Measurements from ENCODE around the gene ZNF786. TPM values are rescaled to one million over a fixed set of nuclear protein-coding genes. Genes with fewer than 3 reads are reported as not detected.
"Not testable (repeated sequence)": the region's sequence is repeated elsewhere in the genome, so short reads cannot be mapped to it uniquely, and the experiment has no call there.

Gene ZNF786
- total RNA-seq, 8 experiments from 2014 or later, result 2.5 to 15.6 (median 7.1) TPM

DNA sequence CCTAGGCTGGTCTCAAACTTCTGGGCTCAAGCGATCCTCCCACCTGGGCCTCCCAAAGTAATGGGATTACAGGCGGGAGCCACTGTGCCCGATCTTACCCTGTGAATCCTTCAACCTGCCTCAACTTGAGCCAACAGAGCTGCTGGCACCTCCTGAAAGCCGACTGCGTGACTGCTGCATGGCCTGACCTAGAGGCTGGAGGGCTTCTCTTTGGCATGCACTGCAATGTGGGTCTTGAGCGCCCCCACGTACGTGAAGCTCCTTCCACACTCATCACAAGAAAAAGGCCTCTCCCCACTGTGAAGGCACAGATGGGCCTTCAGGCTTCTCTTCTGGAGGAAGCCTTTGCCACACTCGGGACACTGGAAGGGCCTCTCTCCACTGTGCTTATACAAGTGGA, 12.9 kb upstream of the ZNF786 start:
- in situ Hi-C loops (cut with MboI; ENCODE audit: low pct_unique_long_range_greater_than_20kb in 2 of 9, low sequenced_read_pairs in 9 of 9, unreplicated experiment in 9 of 9), result no loop called here
- Histone ChIP-seq H3K4me1 (replicated peaks in 1 of 2) (no peaks in the 10 kb centered on the region), H3K4me3 (no peak overlapping the region), H3K27ac (no peak overlapping the region)
- ATAC-seq (replicated peaks in 6 of 8), result no peak
- 80 to 100% (median 88%) methylated on average over 1 to 5 of the region's 9 CpGs; no CpG with 5 or more reads in 4 of the 10 experiments for WGBS, 10 experiments

DNA sequence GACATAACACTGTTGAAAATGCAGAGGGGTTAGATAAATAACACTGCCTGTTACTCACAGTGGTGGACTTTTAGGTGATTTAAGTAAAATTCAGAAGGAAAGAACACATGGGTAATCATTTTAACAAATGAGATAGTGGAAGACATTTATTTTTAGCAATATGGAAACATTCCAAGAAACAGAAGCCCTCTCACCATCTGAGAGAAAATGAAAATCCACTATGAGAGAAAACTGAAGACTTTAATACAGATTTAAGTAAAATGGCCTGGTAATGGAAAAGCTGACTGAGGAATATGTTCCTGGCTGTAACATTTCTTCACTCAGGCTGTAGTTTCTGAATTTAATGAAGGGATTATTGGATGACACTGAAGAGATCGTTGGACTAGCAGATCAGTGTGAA, 12.1 kb upstream of the ZNF786 start:
- Histone ChIP-seq H3K27ac (no peak overlapping the region), H3K4me3 (no peak overlapping the region), H3K4me1 (replicated peaks in 1 of 2) (no peaks in the 10 kb centered on the region)
- in situ Hi-C loops (cut with MboI; ENCODE audit: low pct_unique_long_range_greater_than_20kb in 2 of 9, low sequenced_read_pairs in 9 of 9, unreplicated experiment in 9 of 9), result no loop called here
- WGBS, 10 experiments, result 0 to 90% (median 60%) methylated on average over 1 of the region's 1 CpG; no CpG with 5 or more reads in 3 of the 10 experiments
- ATAC-seq (replicated peaks in 6 of 8), result no peak

DNA sequence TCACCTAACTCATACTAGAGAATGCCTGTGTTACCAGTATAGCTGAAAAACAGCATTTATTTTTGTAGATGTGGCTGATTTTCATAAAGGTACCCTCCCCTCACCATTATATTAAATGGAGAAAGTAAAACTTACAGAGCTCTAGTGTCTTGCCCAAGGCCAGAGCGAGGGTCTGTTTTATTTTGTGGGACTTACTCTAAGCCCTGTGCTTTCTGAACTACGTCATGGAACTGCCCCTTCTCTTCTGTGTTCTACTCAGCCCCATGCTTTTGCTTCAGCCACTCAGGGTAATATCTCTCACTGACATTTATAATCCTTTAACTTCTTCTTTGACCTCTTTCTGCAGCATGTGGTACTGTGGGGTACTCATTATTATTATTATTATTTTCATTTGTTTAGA, 10.3 kb upstream of the ZNF786 start:
- in situ Hi-C loops (cut with MboI; ENCODE audit: low pct_unique_long_range_greater_than_20kb in 2 of 9, low sequenced_read_pairs in 9 of 9, unreplicated experiment in 9 of 9), result no loop called here
- WGBS, 10 experiments, result 60 to 88% (median 80%) methylated on average over 1 to 2 of the region's 2 CpGs; no CpG with 5 or more reads in 5 of the 10 experiments
- Histone ChIP-seq H3K4me1 (replicated peaks in 1 of 2) (no peaks in the 10 kb centered on the region), H3K4me3 (no peak overlapping the region), H3K27ac (no peak overlapping the region)
- ATAC-seq (replicated peaks in 6 of 8), result no peak

DNA sequence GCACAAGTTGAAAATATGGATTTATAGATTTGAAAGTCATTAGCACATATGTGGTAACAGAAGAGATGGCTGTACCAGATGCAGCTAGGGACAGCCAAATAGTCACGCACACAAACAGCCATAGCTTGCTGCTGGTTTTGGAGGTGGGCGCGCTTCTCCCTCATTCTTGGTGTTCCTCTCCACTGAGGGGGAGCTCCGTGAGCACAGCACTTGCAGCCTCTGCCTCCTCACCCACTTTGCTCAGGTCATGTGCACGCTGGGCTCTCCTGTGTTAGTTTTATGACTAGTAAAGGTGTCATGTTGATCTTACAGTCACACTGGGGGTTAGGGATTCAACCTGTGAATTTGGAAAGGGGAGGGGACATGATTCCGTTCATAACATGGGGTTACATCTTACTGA, 8.5 kb upstream of the ZNF786 start:
- Histone ChIP-seq H3K4me1 (replicated peaks in 1 of 2) (no peaks in the 10 kb centered on the region), H3K4me3 (no peak overlapping the region), H3K27ac (no peak overlapping the region)
- WGBS, 10 experiments, result 29 to 100% (median 82%) methylated on average over 1 to 4 of the region's 6 CpGs; no CpG with 5 or more reads in 3 of the 10 experiments
- in situ Hi-C loops (cut with MboI; ENCODE audit: low pct_unique_long_range_greater_than_20kb in 2 of 9, low sequenced_read_pairs in 9 of 9, unreplicated experiment in 9 of 9), result no loop called here
- no peak for ATAC-seq (replicated peaks in 6 of 8)

DNA sequence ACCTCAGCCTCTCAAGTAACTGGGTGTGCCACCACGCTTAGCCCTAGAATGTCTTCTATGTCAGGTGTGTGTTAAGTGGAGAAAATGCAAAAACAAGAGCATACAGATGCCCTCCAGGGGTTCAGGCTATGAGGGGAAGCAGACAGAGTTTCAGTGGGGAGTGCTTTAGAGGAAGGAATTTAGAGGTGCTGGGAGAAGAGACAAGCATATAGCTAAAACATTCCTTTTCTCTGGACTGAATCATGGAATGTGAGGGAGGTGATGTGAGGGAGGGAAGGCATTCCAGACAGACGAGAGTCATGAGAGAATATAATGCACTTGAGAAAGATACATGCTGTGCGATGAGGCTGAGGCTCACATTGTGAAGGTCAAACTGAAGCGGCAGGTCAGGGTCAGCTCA, 6.6 kb upstream of the ZNF786 start:
- H3K27ac ChIP-seq, result no peak overlapping the region
- no peak for ATAC-seq (replicated peaks in 6 of 8)
- no peaks in the 10 kb centered on the region for H3K4me1 ChIP-seq (replicated peaks in 1 of 2)
- in situ Hi-C loops (cut with MboI; ENCODE audit: low pct_unique_long_range_greater_than_20kb in 2 of 9, low sequenced_read_pairs in 9 of 9, unreplicated experiment in 9 of 9), result no loop called here
- H3K4me3 ChIP-seq, result no peak overlapping the region
- WGBS, 10 experiments, result 0 to 80% (median 56%) methylated on average over 1 to 2 of the region's 4 CpGs; no CpG with 5 or more reads in 3 of the 10 experiments

DNA sequence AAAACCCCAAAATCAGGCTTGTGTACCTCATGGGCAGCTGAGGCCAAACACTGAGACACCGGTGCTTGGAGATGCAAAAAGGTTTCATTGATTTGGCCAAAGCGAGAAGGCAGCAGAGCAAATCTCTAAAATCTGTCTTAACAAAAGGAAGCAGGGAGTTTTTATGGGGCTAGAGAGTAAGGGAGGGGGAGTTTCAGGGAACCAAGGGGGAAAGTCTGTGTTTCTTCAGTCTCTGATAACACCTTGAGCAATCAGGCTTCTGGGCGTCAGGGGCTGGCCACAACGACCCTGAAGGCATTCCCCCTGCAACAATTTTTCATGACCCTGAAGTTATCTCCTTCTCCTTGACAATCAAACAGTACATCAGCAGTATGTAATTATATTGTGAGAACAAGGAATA, 2.7 kb upstream of the ZNF786 start:
- Histone ChIP-seq H3K4me1 (replicated peaks in 1 of 2) (peaks cover 4 to 5% of the 10 kb centered on the region in 2 donors), H3K4me3 (no peak overlapping the region), H3K27ac (no peak overlapping the region)
- 14 to 100% (median 65%) methylated on average over 2 to 4 of the region's 4 CpGs; no CpG with 5 or more reads in 4 of the 10 experiments for WGBS, 10 experiments
- in situ Hi-C loops (cut with MboI; ENCODE audit: low pct_unique_long_range_greater_than_20kb in 2 of 9, low sequenced_read_pairs in 9 of 9, unreplicated experiment in 9 of 9), result no loop called here
- no peak for ATAC-seq (replicated peaks in 6 of 8)

DNA sequence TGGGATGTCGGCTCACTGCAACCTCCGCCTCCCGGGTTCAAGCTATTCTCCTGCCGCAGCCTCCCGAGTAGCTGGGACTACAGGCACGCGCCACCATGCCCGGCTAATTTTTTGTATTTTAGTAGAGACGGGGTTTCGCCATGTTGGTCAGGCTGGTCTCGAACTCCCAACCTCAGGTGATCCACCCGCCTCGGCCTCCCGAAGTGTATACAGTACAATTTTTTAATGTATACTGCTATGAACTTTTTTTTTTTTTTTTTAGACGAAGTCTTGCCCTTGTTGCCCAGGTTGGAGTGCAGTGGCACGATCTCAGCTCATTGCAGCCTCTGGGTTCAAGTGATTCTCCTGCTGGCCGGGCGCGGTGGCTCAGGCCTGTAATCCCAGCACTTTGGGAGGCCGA, 1.7 kb upstream of the ZNF786 start:
- H3K27ac ChIP-seq; H3K4me3 ChIP-seq; ATAC-seq (replicated peaks in 6 of 8); in situ Hi-C loops (cut with MboI; ENCODE audit: low pct_unique_long_range_greater_than_20kb in 2 of 9, low sequenced_read_pairs in 9 of 9, unreplicated experiment in 9 of 9); H3K4me1 ChIP-seq (replicated peaks in 1 of 2): not testable (repeated sequence)
- WGBS, 10 experiments, result 95 to 100% (median 100%) methylated on average over 2 to 6 of the region's 20 CpGs; no CpG with 5 or more reads in 6 of the 10 experiments

DNA sequence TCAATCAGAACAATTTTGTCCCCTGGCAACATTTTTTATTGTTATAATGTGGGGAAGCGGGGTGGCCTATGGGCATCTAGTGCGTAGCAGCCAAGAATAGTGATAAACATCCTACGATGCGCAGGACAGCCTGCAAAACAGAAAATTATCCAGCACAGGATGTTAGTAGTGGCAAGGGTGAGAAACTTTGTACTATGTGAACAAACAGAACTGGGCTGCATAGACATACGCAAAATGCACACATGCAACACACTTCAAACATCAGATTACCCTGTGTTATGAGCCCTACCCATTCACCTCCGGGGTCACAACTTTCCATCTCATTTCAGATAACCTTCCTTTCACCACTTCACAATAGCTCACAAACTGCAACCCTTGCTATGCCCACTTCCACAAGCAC, 3.1 kb downstream of the ZNF786 start:
- ATAC-seq (replicated peaks in 6 of 8), result no peak
- in situ Hi-C loops (cut with MboI; ENCODE audit: low pct_unique_long_range_greater_than_20kb in 2 of 9, low sequenced_read_pairs in 9 of 9, unreplicated experiment in 9 of 9), result no loop called here
- Histone ChIP-seq H3K27ac (no peak overlapping the region), H3K4me3 (no peak overlapping the region), H3K4me1 (replicated peaks in 1 of 2) (peaks cover 4 to 5% of the 10 kb centered on the region in 2 donors)
- 96 to 100% (median 99%) methylated on average over 1 to 6 of the region's 6 CpGs; no CpG with 5 or more reads in 2 of the 10 experiments for WGBS, 10 experiments

DNA sequence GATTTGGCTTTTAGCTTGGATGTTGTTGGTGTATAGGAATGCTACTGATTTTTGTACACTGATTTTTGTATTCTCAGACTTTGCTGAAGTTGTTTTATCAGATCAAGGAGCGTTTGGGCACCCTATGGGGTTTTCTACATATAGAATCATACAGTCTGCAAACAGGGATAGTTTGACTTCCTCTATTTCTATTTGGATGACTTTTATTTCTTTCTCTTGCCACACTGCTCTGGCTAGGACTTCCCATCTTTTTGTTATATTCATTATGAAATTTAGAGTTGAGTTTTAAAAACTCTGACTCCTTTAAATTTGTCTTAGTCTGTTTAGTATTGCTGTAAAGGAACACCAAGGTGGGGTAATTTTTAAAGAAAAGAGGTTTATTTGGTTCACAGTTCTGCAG, 4.7 kb downstream of the ZNF786 start:
- 75 to 100% (median 100%) methylated on average over 1 of the region's 1 CpG; no CpG with 5 or more reads in 2 of the 10 experiments for WGBS, 10 experiments

DNA sequence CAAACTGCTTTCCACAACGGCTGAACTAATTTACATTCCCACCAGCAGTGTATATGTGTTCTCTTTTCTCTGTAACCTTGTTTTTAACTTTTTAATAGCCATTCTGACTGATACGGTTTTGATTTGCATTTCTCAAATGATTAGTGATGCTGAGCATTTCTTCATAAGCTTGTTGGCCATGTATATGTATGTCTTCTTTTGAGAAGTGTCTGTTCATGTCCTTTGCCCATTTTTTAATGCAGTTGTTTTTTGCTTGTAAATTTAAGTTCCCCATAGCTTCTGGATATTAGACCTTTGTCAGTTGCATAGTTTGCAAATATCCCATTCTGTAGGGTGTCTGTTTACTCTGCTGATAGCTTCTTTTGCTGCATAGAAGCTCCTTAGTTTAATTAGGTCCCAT, 6.1 kb downstream of the ZNF786 start:
- Histone ChIP-seq H3K4me3 (no peak overlapping the region), H3K4me1 (replicated peaks in 1 of 2) (no peaks in the 10 kb centered on the region), H3K27ac (no peak overlapping the region)
- in situ Hi-C loops (cut with MboI; ENCODE audit: low pct_unique_long_range_greater_than_20kb in 2 of 9, low sequenced_read_pairs in 9 of 9, unreplicated experiment in 9 of 9), result no loop called here
- no peak for ATAC-seq (replicated peaks in 6 of 8)
- WGBS, 10 experiments, result 71 to 100% (median 97%) methylated on average over 1 to 2 of the region's 2 CpGs

More for the DNA sequence above, 4.7 kb downstream of the ZNF786 start:
- in situ Hi-C loops (cut with MboI; ENCODE audit: low pct_unique_long_range_greater_than_20kb in 2 of 9, low sequenced_read_pairs in 9 of 9, unreplicated experiment in 9 of 9), result no loop called here
- no peak overlapping the region for H3K4me3 ChIP-seq
- H3K4me1 ChIP-seq (replicated peaks in 1 of 2), result no peaks in the 10 kb centered on the region
- no peak for ATAC-seq (replicated peaks in 6 of 8)
- no peak overlapping the region for H3K27ac ChIP-seq

DNA sequence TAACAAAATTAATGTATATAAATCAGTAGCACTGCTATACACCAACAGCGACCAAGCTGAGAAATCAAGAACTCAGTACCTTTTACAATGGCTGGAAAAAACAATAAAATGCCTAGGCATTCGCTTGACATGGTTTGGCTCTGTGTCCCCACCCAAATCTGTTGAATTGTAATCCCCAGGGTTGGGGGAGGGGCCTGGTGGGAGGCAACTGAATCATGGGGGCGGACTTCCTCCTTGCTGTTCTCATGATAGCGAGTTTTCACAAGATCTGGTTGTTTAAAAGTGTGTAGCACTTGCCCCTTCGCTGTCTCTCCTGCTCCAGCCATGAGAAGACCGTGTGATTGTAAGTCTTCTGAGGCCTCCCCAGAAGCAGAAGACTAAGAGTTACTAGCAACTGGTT, 8.6 kb downstream of the ZNF786 start:
- ATAC-seq (replicated peaks in 6 of 8), result no peak
- no peak overlapping the region for H3K4me3 ChIP-seq
- 73 to 100% (median 91%) methylated on average over 1 to 4 of the region's 6 CpGs; no CpG with 5 or more reads in 2 of the 10 experiments for WGBS, 10 experiments
- H3K27ac ChIP-seq, result no peak overlapping the region
- in situ Hi-C loops (cut with MboI; ENCODE audit: low pct_unique_long_range_greater_than_20kb in 2 of 9, low sequenced_read_pairs in 9 of 9, unreplicated experiment in 9 of 9), result no loop called here
- H3K4me1 ChIP-seq (replicated peaks in 1 of 2), result no peaks in the 10 kb centered on the region

DNA sequence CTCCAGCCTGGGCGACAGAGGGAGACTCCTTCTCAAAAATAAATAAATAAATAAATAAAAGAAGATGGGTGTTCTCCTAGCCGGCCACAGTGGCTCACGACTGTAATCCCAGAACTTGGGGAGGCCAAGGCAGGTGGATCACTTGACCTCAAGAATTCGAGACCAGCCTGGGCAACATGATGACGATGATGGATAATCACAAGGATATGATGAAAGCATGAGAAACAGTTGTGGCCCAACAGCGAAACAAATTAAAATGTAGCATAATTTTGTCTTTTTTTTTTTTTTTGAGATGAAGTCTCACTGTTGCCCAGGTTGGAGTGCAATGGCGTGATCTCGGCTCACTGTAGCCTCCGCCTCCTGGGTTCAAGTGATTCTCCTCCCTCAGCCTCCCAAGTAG, 12.9 kb downstream of the ZNF786 start:
- Histone ChIP-seq H3K4me3 (no peak overlapping the region), H3K27ac (no peak overlapping the region), H3K4me1 (replicated peaks in 1 of 2) (no peaks in the 10 kb centered on the region)
- in situ Hi-C loops (cut with MboI; ENCODE audit: low pct_unique_long_range_greater_than_20kb in 2 of 9, low sequenced_read_pairs in 9 of 9, unreplicated experiment in 9 of 9), result no loop called here
- ATAC-seq (replicated peaks in 6 of 8), result no peak
- WGBS, 10 experiments, result 67 to 100% (median 100%) methylated on average over 1 to 5 of the region's 9 CpGs; no CpG with 5 or more reads in 3 of the 10 experiments

DNA sequence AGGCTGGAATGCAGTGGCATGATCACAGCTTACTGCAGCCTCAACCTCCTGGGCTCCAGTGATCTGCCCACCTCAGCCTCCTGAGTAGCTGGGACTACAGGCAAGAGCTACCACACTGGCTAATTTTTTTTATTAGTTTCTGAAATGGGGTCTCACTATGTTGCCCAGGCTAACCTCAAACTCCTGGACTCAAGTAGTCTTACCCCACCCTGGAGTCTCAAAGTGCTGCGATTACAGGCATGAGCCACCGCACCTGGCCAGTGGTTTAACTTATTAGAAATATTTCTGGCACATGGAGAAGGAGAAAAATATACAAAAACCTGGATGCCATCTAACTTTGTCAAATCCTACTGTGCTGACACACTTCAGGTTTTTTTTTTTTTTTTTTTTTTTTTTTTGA, 15.2 kb downstream of the ZNF786 start:
- Histone ChIP-seq H3K27ac (no peak overlapping the region), H3K4me1 (replicated peaks in 1 of 2) (no peaks in the 10 kb centered on the region), H3K4me3 (no peak overlapping the region)
- no peak for ATAC-seq (replicated peaks in 6 of 8)
- in situ Hi-C loops (cut with MboI; ENCODE audit: low pct_unique_long_range_greater_than_20kb in 2 of 9, low sequenced_read_pairs in 9 of 9, unreplicated experiment in 9 of 9), result no loop called here
- WGBS, 10 experiments, result 92 to 100% (median 100%) methylated on average over 1 to 2 of the region's 2 CpGs; no CpG with 5 or more reads in 5 of the 10 experiments

DNA sequence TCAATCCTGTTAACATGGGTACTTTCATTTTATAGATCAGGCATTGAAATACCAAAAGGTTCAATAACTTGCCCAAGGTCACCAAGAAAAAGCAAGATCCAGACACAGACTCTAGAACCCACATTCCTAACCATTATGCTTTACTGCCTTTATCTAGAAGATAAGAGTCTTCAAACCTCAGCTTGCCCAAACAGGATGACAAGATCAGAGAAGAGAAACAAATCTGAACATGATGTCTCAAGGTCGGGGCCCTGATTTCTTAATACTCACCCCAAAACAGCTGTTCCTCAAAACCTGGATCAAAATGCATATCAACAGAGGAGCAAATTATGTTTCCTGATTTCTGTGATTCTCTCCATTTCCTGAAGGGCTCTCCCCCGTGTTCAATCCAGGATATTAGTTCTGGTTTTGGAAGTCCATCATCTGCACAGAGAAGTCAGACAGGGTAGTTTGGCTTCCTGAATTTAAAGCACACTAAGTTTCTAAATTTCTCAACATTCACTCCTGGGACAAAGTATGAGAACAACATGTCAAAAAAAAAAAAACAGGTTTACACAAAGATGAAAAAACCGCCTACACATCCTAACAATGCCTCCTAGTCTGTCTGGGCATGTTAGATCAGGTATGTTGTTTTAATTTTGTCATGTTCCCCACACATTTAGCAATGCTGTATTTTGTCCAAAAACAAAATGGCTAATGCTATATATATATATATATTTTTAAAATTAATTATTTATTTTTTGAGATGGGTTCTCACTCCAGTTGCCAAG, 16.2 kb downstream of the ZNF786 start:
- 60 to 100% (median 96%) methylated on average over 1 to 3 of the region's 3 CpGs; no CpG with 5 or more reads in 4 of the 10 experiments for WGBS, 10 experiments
- Histone ChIP-seq H3K27ac (no peak overlapping the region), H3K4me3 (no peak overlapping the region), H3K4me1 (replicated peaks in 1 of 2) (no peaks in the 10 kb centered on the region)
- no peak for ATAC-seq (replicated peaks in 6 of 8)
- in situ Hi-C loops (cut with MboI; ENCODE audit: low pct_unique_long_range_greater_than_20kb in 2 of 9, low sequenced_read_pairs in 9 of 9, unreplicated experiment in 9 of 9), result no loop called here

Data from motor neuron (in vitro differentiated cells).